PC-9 (cell line): Measurements from ENCODE around the gene HLA-DOA.

Source experiments
- CTCF ChIP-seq: fragments of 200-600 bp; sonication (generic); conservative IDR thresholded peaks from 2 replicates; pipeline ENCODE4 v1.6.1; 2017; ENCODE audit warnings: mixed run types, antibody characterized with exemption, mild to moderate bottlenecking, moderate library complexity
- EZH2 ChIP-seq: fragments of 200-600 bp; sonication (generic); IDR thresholded peaks from 2 replicates; pipeline ENCODE4 v1.8.0; 2017; ENCODE audit warnings: antibody characterized with exemption, low read depth

- TF ChIP-seq CTCF (no peak), EZH2 (no peak)
These were observed 29.5 kb downstream of the HLA-DOA start for GRCh38 chr6:32979720-32980487.
